ENCODE results near the gene AP1S1.
"Not testable (repeated sequence)": the region's sequence is repeated elsewhere in the genome, so short reads cannot be mapped to it uniquely, and the experiment has no call there.

The AP1S1 gene

GRCh38 chr7:101201695-101202602, 47.7 kb downstream of the AP1S1 start:
- no peak for ATAC-seq

GRCh38 chr7:101202603-101202918, 48.3 kb downstream of the AP1S1 start:
- ATAC-seq, result no peak

GRCh38 chr7:101203740-101204738, 49.8 kb downstream of the AP1S1 start:
- not testable (repeated sequence) for ATAC-seq

- ATAC-seq, result no peak
Observed at GRCh38 chr7:101205901-101206664, 51.8 kb downstream of the AP1S1 start.

GRCh38 chr7:101206665-101207042, 52.4 kb downstream of the AP1S1 start:
- no peak for ATAC-seq

- ATAC-seq, result no peak
Observed at GRCh38 chr7:101207459-101207858, 53.2 kb downstream of the AP1S1 start.

GRCh38 chr7:101208794-101209193, 54.5 kb downstream of the AP1S1 start:
- ATAC-seq, result no peak

GRCh38 chr7:101210143-101210542, 55.9 kb downstream of the AP1S1 start:
- ATAC-seq, result no peak
